ENCODE results near the gene DCTN5. TPM values are rescaled to one million over a fixed set of nuclear protein-coding genes. Genes with fewer than 3 reads are reported as not detected.

Gene DCTN5
- total RNA-seq, 2 donors from 2014 or later, result 82.2 to 90.8 TPM

DNA sequence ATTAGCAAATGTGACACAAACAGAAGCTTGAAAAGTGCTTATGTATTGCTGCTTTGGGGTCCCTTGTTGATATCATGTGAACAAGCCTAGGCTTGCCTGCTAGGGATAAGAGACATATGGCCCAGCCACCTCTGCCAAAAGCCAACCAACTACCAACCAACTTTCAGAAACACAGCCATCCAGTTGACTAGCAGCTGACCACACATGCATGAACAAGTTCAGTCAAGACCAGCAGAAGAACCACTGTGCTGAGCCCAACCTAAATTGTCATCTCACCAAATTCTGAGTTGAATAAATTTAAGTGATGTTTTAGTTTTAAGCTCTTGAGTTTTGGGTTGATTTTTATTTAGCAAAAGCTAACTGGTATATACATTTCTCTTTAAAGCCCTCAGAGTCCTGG lies 68.3 kb downstream of the DCTN5 start:
- Mint-ChIP-seq H3K27ac (no peak overlapping the region), H3K36me3 (ENCODE audit: low read depth) (no peaks in the 10 kb centered on the region), H3K4me3 (no peak overlapping the region), H3K9me3 (peaks cover 8% of the 10 kb centered on the region), H3K4me1 (peaks cover 4% of the 10 kb centered on the region), H3K27me3 (ENCODE audit: insufficient read depth) (peaks cover 51% of the 10 kb centered on the region)
- no peaks in the 10 kb centered on the region for H3K27me3 ChIP-seq (ENCODE audit: control insufficient read depth, insufficient read depth, low read length, poor library complexity, severe bottlenecking)
- no peak overlapping the region for H3K27ac ChIP-seq (ENCODE audit: low read depth, low read length)
- no peaks in the 10 kb centered on the region for H3K4me1 ChIP-seq (ENCODE audit: control insufficient read depth, insufficient read depth, low read length)
- no peak for DNase-seq
- H3K4me3 ChIP-seq (ENCODE audit: low read length), result no peak overlapping the region
- H3K36me3 ChIP-seq (ENCODE audit: control insufficient read depth, insufficient read depth, low read length), result no peaks in the 10 kb centered on the region
- no peak overlapping the region for H3K9ac ChIP-seq (ENCODE audit: extremely low read depth, low read length, poor library complexity, severe bottlenecking)
- TF ChIP-seq, protein P1, sequence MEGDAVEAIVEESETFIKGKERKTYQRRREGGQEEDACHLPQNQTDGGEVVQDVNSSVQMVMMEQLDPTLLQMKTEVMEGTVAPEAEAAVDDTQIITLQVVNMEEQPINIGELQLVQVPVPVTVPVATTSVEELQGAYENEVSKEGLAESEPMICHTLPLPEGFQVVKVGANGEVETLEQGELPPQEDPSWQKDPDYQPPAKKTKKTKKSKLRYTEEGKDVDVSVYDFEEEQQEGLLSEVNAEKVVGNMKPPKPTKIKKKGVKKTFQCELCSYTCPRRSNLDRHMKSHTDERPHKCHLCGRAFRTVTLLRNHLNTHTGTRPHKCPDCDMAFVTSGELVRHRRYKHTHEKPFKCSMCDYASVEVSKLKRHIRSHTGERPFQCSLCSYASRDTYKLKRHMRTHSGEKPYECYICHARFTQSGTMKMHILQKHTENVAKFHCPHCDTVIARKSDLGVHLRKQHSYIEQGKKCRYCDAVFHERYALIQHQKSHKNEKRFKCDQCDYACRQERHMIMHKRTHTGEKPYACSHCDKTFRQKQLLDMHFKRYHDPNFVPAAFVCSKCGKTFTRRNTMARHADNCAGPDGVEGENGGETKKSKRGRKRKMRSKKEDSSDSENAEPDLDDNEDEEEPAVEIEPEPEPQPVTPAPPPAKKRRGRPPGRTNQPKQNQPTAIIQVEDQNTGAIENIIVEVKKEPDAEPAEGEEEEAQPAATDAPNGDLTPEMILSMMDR (conservative IDR thresholded peaks at IDR 0.05), result no peak
- no peaks in the 10 kb centered on the region for H3K9me3 ChIP-seq (ENCODE audit: control insufficient read depth, low read length)

DNA sequence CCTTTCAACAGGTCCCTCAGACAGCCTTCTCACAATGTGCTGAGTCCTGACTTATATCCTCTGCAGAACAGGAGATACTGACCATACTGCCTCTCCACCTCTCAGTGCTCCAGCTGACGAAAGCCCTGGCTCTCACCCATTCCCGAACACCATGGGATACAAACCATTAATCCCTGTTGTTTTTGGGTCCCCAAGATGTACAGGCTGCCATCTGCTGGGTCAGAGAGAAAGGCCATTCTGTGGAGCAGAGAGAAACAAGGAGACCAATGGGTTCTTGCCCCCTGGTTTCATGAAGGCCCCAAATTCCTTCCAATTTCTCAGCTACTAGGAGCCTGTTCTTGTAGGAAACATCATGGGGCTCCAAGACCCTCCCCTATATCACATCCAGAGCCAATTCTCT lies 68.7 kb downstream of the DCTN5 start:
- TF ChIP-seq, protein P1 (conservative IDR thresholded peaks at IDR 0.05), result no peak
- no peaks in the 10 kb centered on the region for H3K4me1 ChIP-seq (ENCODE audit: control insufficient read depth, insufficient read depth, low read length)
- no peak overlapping the region for H3K4me3 Mint-ChIP-seq
- no peaks in the 10 kb centered on the region for H3K36me3 ChIP-seq (ENCODE audit: control insufficient read depth, insufficient read depth, low read length)
- no peak for DNase-seq
- no peaks in the 10 kb centered on the region for H3K36me3 Mint-ChIP-seq (ENCODE audit: low read depth)
- H3K27ac ChIP-seq (ENCODE audit: low read depth, low read length), result no peak overlapping the region
- H3K4me1 Mint-ChIP-seq, result peaks cover 4% of the 10 kb centered on the region
- no peak overlapping the region for H3K9ac ChIP-seq (ENCODE audit: extremely low read depth, low read length, poor library complexity, severe bottlenecking)
- WGBS, 2 experiments (ENCODE audit: insufficient coverage in 1 of 2, insufficient read length in 1 of 2), result 89 to 100% methylated on average over 1 to 2 of the region's 2 CpGs
- no peaks in the 10 kb centered on the region for H3K9me3 ChIP-seq (ENCODE audit: control insufficient read depth, low read length)
- no peak overlapping the region for H3K4me3 ChIP-seq (ENCODE audit: low read length)
- no peaks in the 10 kb centered on the region for H3K27me3 ChIP-seq (ENCODE audit: control insufficient read depth, insufficient read depth, low read length, poor library complexity, severe bottlenecking)
- peaks cover 55% of the 10 kb centered on the region for H3K27me3 Mint-ChIP-seq (ENCODE audit: insufficient read depth)
- no peak overlapping the region for H3K27ac Mint-ChIP-seq
- H3K9me3 Mint-ChIP-seq, result peaks cover 8% of the 10 kb centered on the region

DNA sequence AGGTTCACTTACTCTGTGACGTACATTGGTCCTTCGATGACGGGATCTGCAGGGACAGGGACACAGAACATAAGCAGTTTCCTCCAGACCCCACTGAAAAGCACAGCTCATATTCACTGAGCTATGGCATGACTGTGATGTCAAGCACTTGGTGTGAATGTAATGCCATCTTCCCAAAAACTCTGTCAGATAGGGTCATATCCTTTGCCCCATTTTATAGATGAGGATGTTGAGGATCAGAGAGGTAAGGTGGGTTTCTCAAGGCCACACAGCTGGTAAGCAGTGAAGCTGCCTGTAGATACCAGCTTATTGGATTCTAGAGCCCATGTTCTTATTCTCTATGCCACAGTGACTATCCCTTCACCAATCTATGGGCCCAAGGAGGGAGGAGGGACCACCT lies 69.2 kb downstream of the DCTN5 start:
- H3K9ac ChIP-seq (ENCODE audit: extremely low read depth, low read length, poor library complexity, severe bottlenecking), result no peak overlapping the region
- H3K27ac Mint-ChIP-seq, result no peak overlapping the region
- H3K27ac ChIP-seq (ENCODE audit: low read depth, low read length), result no peak overlapping the region
- H3K27me3 ChIP-seq (ENCODE audit: control insufficient read depth, insufficient read depth, low read length, poor library complexity, severe bottlenecking), result no peaks in the 10 kb centered on the region
- no peaks in the 10 kb centered on the region for H3K4me1 ChIP-seq (ENCODE audit: control insufficient read depth, insufficient read depth, low read length)
- H3K9me3 Mint-ChIP-seq, result peaks cover 8% of the 10 kb centered on the region
- no peak for DNase-seq
- no peak overlapping the region for H3K4me3 ChIP-seq (ENCODE audit: low read length)
- H3K36me3 Mint-ChIP-seq (ENCODE audit: low read depth), result no peaks in the 10 kb centered on the region
- no peaks in the 10 kb centered on the region for H3K36me3 ChIP-seq (ENCODE audit: control insufficient read depth, insufficient read depth, low read length)
- no peak overlapping the region for H3K4me3 Mint-ChIP-seq
- 89% methylated on average over 3 of the region's 3 CpGs; no CpG with 5 or more reads in 1 of the 2 experiments for WGBS, 2 experiments (ENCODE audit: insufficient coverage in 1 of 2, insufficient read length in 1 of 2)
- peaks cover 4% of the 10 kb centered on the region for H3K4me1 Mint-ChIP-seq
- TF ChIP-seq, protein P1 (conservative IDR thresholded peaks at IDR 0.05), result no peak
- H3K27me3 Mint-ChIP-seq (ENCODE audit: insufficient read depth), result peaks cover 56% of the 10 kb centered on the region
- H3K9me3 ChIP-seq (ENCODE audit: control insufficient read depth, low read length), result no peaks in the 10 kb centered on the region
